ENCODE data around the gene DBP. TPM values are rescaled to one million over a fixed set of nuclear protein-coding genes. Genes with fewer than 3 reads are reported as not detected.
A peak's percentile ranks its signal among the peaks of the same experiment; 100 is the strongest.

The DBP gene
- total and polyA plus RNA-seq, 2 of the 13 experiments (the other 11 are each of a cell fraction or from before 2014, with no cell fraction given) = 1.7 to 5.8 TPM

GRCh38 chr19:48634424-48635262 is 2.5 kb downstream of the DBP start (continued):
- TF ChIP-seq ZNF770 (CRISPR knock-in tag; IDR thresholded peaks at IDR 0.05) (no peak; the same call in none of the 2 replicates), TP53 (CRISPR knock-in tag; conservative IDR thresholded peaks at IDR 0.05) (no peak), FOXA1 (IDR thresholded peaks at IDR 0.05) (no peak), FOXA1 (CRISPR knock-in tag; IDR thresholded peaks at IDR 0.05) (no peak), ZNF317 (CRISPR knock-in tag; IDR thresholded peaks at IDR 0.05) (no peak), NR2F6 (IDR thresholded peaks at IDR 0.05) (no peak), NR2F6 (CRISPR knock-in tag; IDR thresholded peaks at IDR 0.05) (peak; percentile 67; the same call in 1 of the 2 replicates), SP1 (IDR thresholded peaks at IDR 0.05) (no peak), SP1 (CRISPR knock-in tag; IDR thresholded peaks at IDR 0.05) (peak; percentile 49), MXD3 (CRISPR knock-in tag; IDR thresholded peaks at IDR 0.05) (peak; percentile 82), ZNF329 (CRISPR knock-in tag; IDR thresholded peaks at IDR 0.05; ENCODE audit: low read depth) (no peak), ZBTB25 (CRISPR knock-in tag; IDR thresholded peaks at IDR 0.05) (peak; percentile 44; the same call in 1 of the 2 replicates), ZNF234 (CRISPR knock-in tag; conservative IDR thresholded peaks at IDR 0.05) (no peak), HMGXB4 (CRISPR knock-in tag; IDR thresholded peaks at IDR 0.05; ENCODE audit: borderline replicate concordance in 1 of 2, low read depth in 1 of 2) (peak in 1 of 2 experiments; percentile 25; a peak in 1 of 4 replicates), CSRNP1 (CRISPR knock-in tag; IDR thresholded peaks at IDR 0.05) (0 out of 2 replicates have a peak, but pooled peaks have one; percentile 22), ZNF761 (CRISPR knock-in tag; conservative IDR thresholded peaks at IDR 0.05) (no peak), PATZ1 (CRISPR knock-in tag; IDR thresholded peaks at IDR 0.05) (peak; percentile 83), ZNF10 (CRISPR knock-in tag; IDR thresholded peaks at IDR 0.05; ENCODE audit: borderline replicate concordance, low read depth) (no peak), ZKSCAN1 (IDR thresholded peaks at IDR 0.05; ENCODE audit: low read length) (no peak), MXI1 (IDR thresholded peaks at IDR 0.05; ENCODE audit: borderline replicate concordance, low read depth, low read length) (peak; percentile 81; the same call in 1 of the 3 replicates), ATM (IDR thresholded peaks at IDR 0.05; ENCODE audit: borderline replicate concordance) (no peak)

All from HepG2 (cell line).